ENCODE measurements around the gene SDHB. TPM values are rescaled to one million over a fixed set of nuclear protein-coding genes. Genes with fewer than 3 reads are reported as not detected.
A peak's percentile ranks its signal among the peaks of the same experiment; 100 is the strongest.

The SDHB gene
- total RNA-seq, 6 experiments from 2014 or later: 112 to 128 (median 116) TPM

DNA sequence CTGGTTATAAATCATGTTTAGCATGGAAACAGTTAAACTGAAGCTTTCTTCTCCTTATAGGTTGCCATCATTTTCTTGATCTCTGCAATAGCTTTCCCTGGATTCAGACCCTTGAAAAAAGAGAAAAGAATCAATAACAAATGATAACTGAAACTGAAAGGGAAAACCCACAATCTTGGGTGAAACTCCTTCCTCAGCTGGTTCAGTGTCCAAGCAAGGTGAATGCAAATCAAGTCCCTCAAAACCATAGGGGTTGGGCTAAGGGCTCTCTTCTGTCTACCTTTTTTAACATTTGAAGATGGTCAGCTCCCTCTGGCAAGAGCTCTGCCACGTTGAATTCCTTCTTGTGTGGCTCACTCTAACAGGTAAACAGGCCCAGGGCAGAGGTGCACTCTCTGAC is 35.0 kb downstream of the SDHB start:
- DNase-seq: no peak
- peaks cover 3% of the 10 kb centered on the region; the same call in 1 of the 2 replicates for H3K27me3 Mint-ChIP-seq (ENCODE audit: insufficient read depth)
- peaks cover 10% of the 10 kb centered on the region for H3K4me1 Mint-ChIP-seq (ENCODE audit: low read depth)
- TF ChIP-seq, protein P1, sequence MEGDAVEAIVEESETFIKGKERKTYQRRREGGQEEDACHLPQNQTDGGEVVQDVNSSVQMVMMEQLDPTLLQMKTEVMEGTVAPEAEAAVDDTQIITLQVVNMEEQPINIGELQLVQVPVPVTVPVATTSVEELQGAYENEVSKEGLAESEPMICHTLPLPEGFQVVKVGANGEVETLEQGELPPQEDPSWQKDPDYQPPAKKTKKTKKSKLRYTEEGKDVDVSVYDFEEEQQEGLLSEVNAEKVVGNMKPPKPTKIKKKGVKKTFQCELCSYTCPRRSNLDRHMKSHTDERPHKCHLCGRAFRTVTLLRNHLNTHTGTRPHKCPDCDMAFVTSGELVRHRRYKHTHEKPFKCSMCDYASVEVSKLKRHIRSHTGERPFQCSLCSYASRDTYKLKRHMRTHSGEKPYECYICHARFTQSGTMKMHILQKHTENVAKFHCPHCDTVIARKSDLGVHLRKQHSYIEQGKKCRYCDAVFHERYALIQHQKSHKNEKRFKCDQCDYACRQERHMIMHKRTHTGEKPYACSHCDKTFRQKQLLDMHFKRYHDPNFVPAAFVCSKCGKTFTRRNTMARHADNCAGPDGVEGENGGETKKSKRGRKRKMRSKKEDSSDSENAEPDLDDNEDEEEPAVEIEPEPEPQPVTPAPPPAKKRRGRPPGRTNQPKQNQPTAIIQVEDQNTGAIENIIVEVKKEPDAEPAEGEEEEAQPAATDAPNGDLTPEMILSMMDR (IDR thresholded peaks at IDR 0.05): no peak
- H3K4me3 Mint-ChIP-seq: no peak overlapping the region
- no peak overlapping the region for H3K27ac Mint-ChIP-seq
- peaks cover 33% of the 10 kb centered on the region for H3K36me3 Mint-ChIP-seq (ENCODE audit: low read depth)
- H3K9me3 Mint-ChIP-seq: no peaks in the 10 kb centered on the region

DNA sequence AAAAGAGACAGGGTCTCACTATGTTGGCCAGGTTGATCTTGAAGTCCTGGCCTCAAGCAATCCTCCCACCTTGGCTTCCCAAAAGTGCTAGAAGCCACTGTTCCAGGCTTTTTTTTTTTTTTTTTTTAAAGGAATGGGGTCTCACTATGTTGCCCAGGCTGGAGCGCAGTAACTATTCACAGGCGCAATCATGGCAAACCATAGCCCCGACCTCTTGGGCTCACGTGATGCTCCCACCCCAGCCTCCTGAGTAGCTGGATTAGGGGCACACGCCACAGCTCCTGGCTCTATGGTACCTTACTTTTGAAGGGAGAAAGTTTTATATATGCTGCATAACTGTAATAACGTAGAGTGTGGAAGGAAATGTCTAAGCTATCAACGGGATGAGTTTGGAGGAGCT is 36.4 kb downstream of the SDHB start:
- Mint-ChIP-seq H3K4me3 (no peak overlapping the region), H3K36me3 (ENCODE audit: low read depth) (peaks cover 28% of the 10 kb centered on the region), H3K27me3 (ENCODE audit: insufficient read depth) (peaks cover 3% of the 10 kb centered on the region; the same call in 1 of the 2 replicates), H3K27ac (no peak overlapping the region), H3K4me1 (ENCODE audit: low read depth) (peaks cover 19% of the 10 kb centered on the region), H3K9me3 (no peaks in the 10 kb centered on the region)
- TF ChIP-seq, protein P1 (IDR thresholded peaks at IDR 0.05): no peak
- DNase-seq: no peak

DNA sequence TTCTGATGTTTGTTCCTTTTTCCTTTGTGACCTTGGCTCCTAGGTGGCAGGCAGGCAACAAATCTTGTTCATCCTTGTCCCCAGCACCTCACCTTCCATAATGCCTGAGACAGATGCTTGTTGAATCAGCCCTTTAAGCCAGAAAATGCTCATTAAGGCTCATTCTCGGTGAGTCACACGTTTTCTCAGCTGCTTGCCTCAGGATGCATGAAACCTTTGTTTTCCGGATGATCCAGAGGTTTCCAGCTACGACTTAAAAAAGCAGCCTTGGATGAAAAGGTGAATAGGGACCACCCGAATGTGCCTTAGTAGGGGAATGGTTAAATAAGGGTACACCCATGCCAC is 37.5 kb downstream of the SDHB start:
- DNase-seq: peak; percentile 64
- Mint-ChIP-seq H3K27ac (peak overlapping the region; percentile 4; the same call in 1 of the 2 replicates), H3K4me3 (no peak overlapping the region), H3K9me3 (no peaks in the 10 kb centered on the region), H3K27me3 (ENCODE audit: insufficient read depth) (peaks cover 8% of the 10 kb centered on the region), H3K4me1 (ENCODE audit: low read depth) (peaks cover 26% of the 10 kb centered on the region), H3K36me3 (ENCODE audit: low read depth) (peaks cover 20% of the 10 kb centered on the region)
- TF ChIP-seq, protein P1 (IDR thresholded peaks at IDR 0.05): no peak

- Mint-ChIP-seq H3K27me3 (ENCODE audit: insufficient read depth) (peaks cover 8% of the 10 kb centered on the region), H3K4me3 (no peak overlapping the region), H3K36me3 (ENCODE audit: low read depth) (peaks cover 16% of the 10 kb centered on the region), H3K27ac (no peak overlapping the region), H3K4me1 (ENCODE audit: low read depth) (peaks cover 35% of the 10 kb centered on the region), H3K9me3 (no peaks in the 10 kb centered on the region)
- DNase-seq: no peak
- TF ChIP-seq, protein P1 (IDR thresholded peaks at IDR 0.05): no peak
These were observed 38.9 kb downstream of the SDHB start for GRCh38 chr1:17014671-17015567.

DNA sequence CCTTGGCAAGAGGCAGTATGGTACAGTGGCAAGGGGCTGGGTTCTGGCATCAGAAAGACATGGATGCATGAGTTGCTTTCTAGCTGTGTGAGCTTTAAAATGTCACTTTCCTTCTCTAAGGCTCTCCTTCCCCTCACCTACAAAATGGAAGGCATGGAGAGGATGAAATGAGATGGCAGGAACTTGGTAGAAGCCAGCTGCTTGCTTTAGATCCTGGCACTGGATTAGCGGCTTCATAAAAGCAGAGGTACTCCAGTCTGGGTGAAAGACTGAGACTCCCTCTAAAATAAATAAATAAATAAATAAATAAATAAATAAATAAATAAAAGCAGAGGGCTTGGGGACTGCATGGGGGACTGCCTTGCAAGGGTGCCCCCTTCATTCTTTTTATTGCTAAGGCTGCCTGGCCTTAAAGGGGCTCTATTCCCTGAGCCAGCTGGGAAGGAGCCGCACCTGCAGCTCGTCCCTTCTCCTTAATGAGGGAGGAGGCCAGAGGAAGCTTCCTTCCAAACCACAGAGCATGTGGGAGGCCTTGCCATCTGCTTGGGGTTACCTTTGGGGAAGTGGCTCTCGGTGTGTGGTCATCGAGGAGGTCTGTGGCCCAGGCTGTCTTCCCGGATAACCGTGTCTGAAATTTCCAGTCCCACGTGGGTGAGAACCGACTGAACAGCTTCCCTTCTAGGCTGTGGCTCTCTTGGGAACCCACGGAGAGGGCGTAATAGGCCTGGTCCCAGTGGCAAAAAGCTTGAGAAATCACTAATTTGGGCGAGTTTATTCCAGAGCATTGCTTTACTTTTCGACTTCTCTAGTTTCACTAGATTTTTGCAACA is 40.1 kb downstream of the SDHB start:
- H3K4me3 Mint-ChIP-seq: no peak overlapping the region
- TF ChIP-seq, protein P1 (IDR thresholded peaks at IDR 0.05): no peak
- H3K4me1 Mint-ChIP-seq (ENCODE audit: low read depth): peaks cover 35% of the 10 kb centered on the region
- peaks cover 5% of the 10 kb centered on the region for H3K36me3 Mint-ChIP-seq (ENCODE audit: low read depth)
- H3K27me3 Mint-ChIP-seq (ENCODE audit: insufficient read depth): peaks cover 8% of the 10 kb centered on the region
- H3K27ac Mint-ChIP-seq: no peak overlapping the region
- H3K9me3 Mint-ChIP-seq: no peaks in the 10 kb centered on the region
- no peak for DNase-seq

Data from HFFc6 (cell line).